Smooth muscle cell (in vitro differentiated cells): ENCODE results near the gene KIF5C. TPM values are rescaled to one million over a fixed set of nuclear protein-coding genes. Genes with fewer than 3 reads are reported as not detected.

Experiments used
- DNase-seq: peaks from one replicate; lab custom pipeline; 2025; ENCODE audit not compliant: unreplicated experiment; lab: John Stamatoyannopoulos, UW
- H2AFZ ChIP-seq: fragments of 200-600 bp; sonication (generic); 2 replicates; pipeline ENCODE4 v1.6.0; 2016; ENCODE audit warnings: antibody characterized with exemption, low read depth, mild to moderate bottlenecking
- H3F3A ChIP-seq: fragments of 200-600 bp; sonication (generic); 2 replicates; pipeline ENCODE4 v1.6.0; 2017; ENCODE audit warnings: antibody characterized with exemption, low read depth
- H3K27ac ChIP-seq: fragments of 200-600 bp; sonication (generic); 2 replicates; pipeline ENCODE4 v1.5.1; 2016; ENCODE audit warnings: low read depth, mild to moderate bottlenecking
- H3K27me3 ChIP-seq: fragments of 200-600 bp; sonication (generic); 2 replicates; pipeline ENCODE4 v1.6.1; 2016; ENCODE audit warnings: low read depth, mild to moderate bottlenecking
- H3K36me3 ChIP-seq: fragments of 200-600 bp; sonication (generic); 2 replicates; pipeline ENCODE4 v1.5.1; 2016; ENCODE audit warnings: low read depth
- H3K4me1 ChIP-seq: fragments of 200-600 bp; sonication (generic); 2 replicates; pipeline ENCODE4 v1.5.1; 2016; ENCODE audit warnings: low read depth
- H3K4me2 ChIP-seq: fragments of 200-600 bp; sonication (generic); 2 replicates; pipeline ENCODE4 v1.6.0; 2016; ENCODE audit warnings: mild to moderate bottlenecking
- H3K4me3 ChIP-seq: fragments of 200-600 bp; sonication (generic); 2 replicates; pipeline ENCODE4 v1.5.1; 2016; ENCODE audit warnings: mild to moderate bottlenecking
- H3K79me2 ChIP-seq: fragments of 200-600 bp; sonication (generic); 2 replicates; pipeline ENCODE4 v1.6.0; 2016; ENCODE audit warnings: low read depth, mild to moderate bottlenecking
- H3K9ac ChIP-seq: fragments of 200-600 bp; sonication (generic); 2 replicates; pipeline ENCODE4 v1.6.0; 2016; ENCODE audit warnings: low read depth
- H3K9me3 ChIP-seq: fragments of 200-600 bp; sonication (generic); replicated peaks from 2 replicates; pipeline ENCODE4 v1.5.1; 2016; ENCODE audit warnings: low read depth
- H4K20me1 ChIP-seq: fragments of 200-600 bp; sonication (generic); 2 replicates; pipeline ENCODE4 v1.6.0; 2016; ENCODE audit warnings: low read depth
- CTCF ChIP-seq: fragments of 200-600 bp; sonication (generic); IDR thresholded peaks from 2 replicates; pipeline ENCODE4 v1.5.1; 2017; ENCODE audit warnings: borderline replicate concordance, mild to moderate bottlenecking, antibody characterized with exemption; ENCODE audit not compliant: insufficient read depth, poor library complexity, severe bottlenecking
- WGBS: methylation state at CpG from one replicate; pipeline ENCODE4 v1.1.7; 2016; ENCODE audit warnings: low lambda C conversion rate; 5-methylcytosine and 5-hydroxymethylcytosine counted together
- polyA plus RNA-seq: library from polyadenylated mRNA; unstranded; fragments of >200 nt; fragmentation: Nextera tagmentation; extraction: Ambion mirVana; gene quantifications from 2 replicates; pipeline ENCODE4 v1.2.1, GENCODE V29; 2016
- total RNA-seq: library from RNA; depleted of rRNA; stranded (reverse); fragments of >200 nt; gene quantifications from 2 replicates; pipeline ENCODE4 v1.2.3, GENCODE V29; 2014

KIF5C gene
- total and polyA plus RNA-seq, 2 experiments from 2014 or later = 0.09 to 1.4 TPM

GRCh38 chr2:149012545-149012944, 137.5 kb downstream of the KIF5C start:
- no peaks in the 10 kb centered on the region for H3K4me1 ChIP-seq
- no peak for DNase-seq
- H3K79me2 ChIP-seq = no peaks in the 10 kb centered on the region
- H3K4me2 ChIP-seq = no peak overlapping the region
- no peaks in the 10 kb centered on the region for H3F3A ChIP-seq
- no peaks in the 10 kb centered on the region for H4K20me1 ChIP-seq
- WGBS = 95% methylated on average over 9 of the region's 9 CpGs
- H3K27ac ChIP-seq = no peak overlapping the region
- no peak overlapping the region for H3K4me3 ChIP-seq
- no peaks in the 10 kb centered on the region for H3K27me3 ChIP-seq
- no peak overlapping the region for H3K9ac ChIP-seq
- no peaks in the 10 kb centered on the region for H3K36me3 ChIP-seq
- no peak overlapping the region for H2AFZ ChIP-seq
- no peaks in the 10 kb centered on the region for H3K9me3 ChIP-seq
- TF ChIP-seq CTCF = no peak

GRCh38 chr2:149015501-149015900, 140.5 kb downstream of the KIF5C start:
- no peaks in the 10 kb centered on the region for H3K9me3 ChIP-seq
- no peaks in the 10 kb centered on the region for H3K36me3 ChIP-seq
- no peaks in the 10 kb centered on the region for H3F3A ChIP-seq
- WGBS = 59% methylated on average over 1 of the region's 1 CpG
- no peak overlapping the region for H3K4me2 ChIP-seq
- H3K4me3 ChIP-seq = no peak overlapping the region
- no peak overlapping the region for H3K27ac ChIP-seq
- H3K79me2 ChIP-seq = no peaks in the 10 kb centered on the region
- no peaks in the 10 kb centered on the region for H4K20me1 ChIP-seq
- H2AFZ ChIP-seq = no peak overlapping the region
- H3K27me3 ChIP-seq = no peaks in the 10 kb centered on the region
- H3K9ac ChIP-seq = no peak overlapping the region
- no peaks in the 10 kb centered on the region for H3K4me1 ChIP-seq
- DNase-seq = no peak
- TF ChIP-seq CTCF = no peak

GRCh38 chr2:149015926-149016563, 141.0 kb downstream of the KIF5C start:
- Histone ChIP-seq H3K36me3 (no peaks in the 10 kb centered on the region), H3K79me2 (no peaks in the 10 kb centered on the region), H3F3A (no peaks in the 10 kb centered on the region), H3K9me3 (no peaks in the 10 kb centered on the region), H3K9ac (no peak overlapping the region), H3K4me1 (no peaks in the 10 kb centered on the region), H3K27ac (no peak overlapping the region), H3K4me3 (no peak overlapping the region), H4K20me1 (no peaks in the 10 kb centered on the region), H2AFZ (no peak overlapping the region), H3K27me3 (no peaks in the 10 kb centered on the region), H3K4me2 (no peak overlapping the region)
- WGBS = 79% methylated on average over 4 of the region's 4 CpGs
- TF ChIP-seq CTCF = no peak
- DNase-seq = no peak

GRCh38 chr2:149017116-149017985, 142.3 kb downstream of the KIF5C start:
- Histone ChIP-seq H3F3A (no peaks in the 10 kb centered on the region), H3K27me3 (no peaks in the 10 kb centered on the region), H3K4me1 (no peaks in the 10 kb centered on the region), H3K9me3 (no peaks in the 10 kb centered on the region), H3K36me3 (no peaks in the 10 kb centered on the region), H3K4me2 (peak overlapping the region; percentile 6), H3K9ac (no peak overlapping the region), H3K4me3 (no peak overlapping the region), H3K27ac (no peak overlapping the region), H2AFZ (no peak overlapping the region), H3K79me2 (no peaks in the 10 kb centered on the region), H4K20me1 (no peaks in the 10 kb centered on the region)
- 62% methylated on average over 14 of the region's 14 CpGs for WGBS
- TF ChIP-seq CTCF = peak; percentile 83
- DNase-seq = peak; percentile 20
